Suprapubic skin (tissue), 4 donors: ENCODE results near the gene OR6V1.

Experiments used
- CTCF ChIP-seq, 2 donors: fragments of 200-600 bp in 1 of 2; fragments of 450-650 bp in 1 of 2; sonication (generic) in 1 of 2; IDR thresholded peaks; one replicate each; pipeline ENCODE4 v1.5.1; 2016 to 2019; ENCODE audit warnings: antibody characterized with exemption in 2 of 2, mild to moderate bottlenecking in 1 of 2, moderate library complexity in 1 of 2
- EP300 ChIP-seq: sonication (generic); formaldehyde crosslinking; IDR thresholded peaks from one replicate; pipeline ENCODE4 v1.6.1; 2017; ENCODE audit warnings: antibody characterized with exemption
- POLR2AphosphoS5 ChIP-seq, 3 donors: sonication (generic); formaldehyde crosslinking; IDR thresholded peaks; one replicate each; pipeline ENCODE4 v1.6.1; 2017; ENCODE audit warnings: antibody characterized with exemption in 3 of 3

GRCh38 chr7:143096146-143096545 is 44.0 kb downstream of the OR6V1 start:
- TF ChIP-seq CTCF (IDR thresholded peaks at IDR 0.05): no peak
- no peak for TF ChIP-seq POLR2AphosphoS5 (IDR thresholded peaks at IDR 0.05)
- TF ChIP-seq EP300: no peak
